Body of pancreas (tissue), 4 donors: ENCODE data around the gene HHATL. TPM values are rescaled to one million over a fixed set of nuclear protein-coding genes. Genes with fewer than 3 reads are reported as not detected.
A peak's percentile ranks its signal among the peaks of the same experiment; 100 is the strongest.

Experiments used
- ATAC-seq: fragments of 150-250 bp; one replicate; pipeline ENCODE4 v1.9.1; 2016
- DNase-seq, 4 donors: peaks; one replicate each; pipeline ENCODE4 v3.0.0-alpha.2; 2019
- H3K27ac ChIP-seq, 4 donors: fragments of 200-600 bp; sonication (generic); 1 replicate in 3 of 4; 2 replicates in 1 of 4; pipeline versions ENCODE4 v1.5.1 to v1.6.1; 2016 to 2019; ENCODE audit warnings: mild to moderate bottlenecking in 1 of 4, mixed read lengths in 1 of 4, moderate library complexity in 1 of 4
- H3K27me3 ChIP-seq, 2 donors: fragments of 200-600 bp; sonication (generic); one replicate each; pipeline ENCODE4 v1.6.0; 2016; ENCODE audit warnings: mild to moderate bottlenecking in 1 of 2
- H3K36me3 ChIP-seq, 2 donors: fragments of 200-600 bp; sonication (generic); replicated peaks in 1 of 2; 2 replicates each; pipeline ENCODE4 v1.5.1; 2016; ENCODE audit warnings: low read depth in 2 of 2; ENCODE audit not compliant: insufficient read depth in 1 of 2
- H3K4me1 ChIP-seq: fragments of 200-600 bp; sonication (generic); one replicate; pipeline ENCODE4 v1.6.0; 2016
- H3K4me3 ChIP-seq, 2 donors: fragments of 200-600 bp; sonication (generic); 1 replicate in 1 of 2; 2 replicates in 1 of 2; pipeline ENCODE4 v1.5.1; 2016 to 2019
- H3K9me3 ChIP-seq, 3 donors: fragments of 200-600 bp; sonication (generic); 1 replicate in 2 of 3; 2 replicates in 1 of 3; pipeline ENCODE4 v1.5.1; 2016
- POLR2A ChIP-seq, 3 donors: fragments of 450-650 bp; IDR thresholded peaks; one replicate each; pipeline ENCODE4 v1.6.1; 2016; ENCODE audit warnings: antibody characterized with exemption in 3 of 3, mild to moderate bottlenecking in 2 of 3
- WGBS, 2 donors: methylation state at CpG; one replicate each; pipeline ENCODE4 v1.1.5; 2017; 5-methylcytosine and 5-hydroxymethylcytosine counted together
- intact Hi-C: fragments of 100-400 bp; cut with DNase I; formaldehyde crosslinking; loops from one replicate; pipeline ENCODE4 v1.15.1; 2023
- total RNA-seq, 2 donors: library from RNA; depleted of rRNA; stranded (reverse); fragments of >200 nt; gene quantifications; one replicate each; pipeline ENCODE4 v1.1.0, GENCODE V29; 2016
- TF ChIP-seq, protein P1 (sequence below), 7 experiments: fragments of 450-650 bp in 4 of 7; fragments of 200-600 bp in 3 of 7; sonication (generic) in 3 of 7; IDR thresholded peaks; one replicate each; pipeline ENCODE4 v1.5.1; 2016 to 2019; ENCODE audit warnings: antibody characterized with exemption in 7 of 7

The HHATL gene
- total RNA-seq, 2 donors from 2014 or later: 0.26 TPM; not detected in 1

DNA sequence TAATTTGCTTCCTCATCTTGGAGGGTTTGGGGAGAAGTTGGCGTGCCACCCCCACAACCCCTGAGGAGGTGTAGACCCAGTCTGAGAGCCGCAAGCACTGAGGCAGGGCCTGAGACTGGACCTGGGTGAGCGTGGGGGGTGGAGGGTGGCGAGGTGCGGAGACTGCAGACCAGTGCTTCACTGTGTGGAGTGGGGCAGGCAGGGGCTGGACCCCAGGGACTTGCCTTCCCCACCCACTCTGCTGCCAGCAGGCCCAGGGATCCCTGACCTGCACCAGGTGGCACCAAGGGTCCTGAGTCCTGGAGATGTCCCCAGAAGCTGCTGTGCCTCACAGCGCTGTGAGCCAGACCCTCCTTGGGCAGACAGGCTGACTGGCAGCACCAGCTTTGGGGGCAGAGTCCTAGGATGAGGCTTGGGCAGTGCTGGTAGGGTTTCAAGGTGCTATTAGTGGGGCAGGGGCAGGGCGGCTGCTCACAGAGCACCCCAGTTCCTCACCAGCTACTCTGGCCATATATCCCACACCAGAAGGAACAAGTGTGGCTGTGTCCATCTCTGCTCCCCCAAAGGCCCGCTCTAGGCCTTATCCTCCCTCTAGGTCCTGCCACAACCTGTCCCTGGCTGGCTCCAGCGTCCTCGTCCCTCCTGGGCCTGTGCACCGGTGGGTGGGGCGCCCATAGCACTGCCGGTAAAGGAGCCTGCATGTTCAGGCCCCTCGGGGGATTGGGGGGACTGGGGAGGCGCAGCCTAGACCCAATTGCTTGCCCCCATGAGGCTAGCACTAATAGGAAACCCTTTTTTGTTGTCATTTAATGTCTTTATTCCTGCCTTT lies 37.3 kb downstream of the HHATL start:
- H3K9me3 ChIP-seq: no peaks in the 10 kb centered on the region
- no peak overlapping the region for H3K27ac ChIP-seq
- DNase-seq (no peak), ATAC-seq (no peak)
- WGBS, 2 donors: 70 to 76% methylated on average over 4 to 13 of the region's 15 CpGs
- TF ChIP-seq POLR2A (IDR thresholded peaks at IDR 0.05): peak in 1 of 3 donors; percentile 10
- TF ChIP-seq, protein P1, sequence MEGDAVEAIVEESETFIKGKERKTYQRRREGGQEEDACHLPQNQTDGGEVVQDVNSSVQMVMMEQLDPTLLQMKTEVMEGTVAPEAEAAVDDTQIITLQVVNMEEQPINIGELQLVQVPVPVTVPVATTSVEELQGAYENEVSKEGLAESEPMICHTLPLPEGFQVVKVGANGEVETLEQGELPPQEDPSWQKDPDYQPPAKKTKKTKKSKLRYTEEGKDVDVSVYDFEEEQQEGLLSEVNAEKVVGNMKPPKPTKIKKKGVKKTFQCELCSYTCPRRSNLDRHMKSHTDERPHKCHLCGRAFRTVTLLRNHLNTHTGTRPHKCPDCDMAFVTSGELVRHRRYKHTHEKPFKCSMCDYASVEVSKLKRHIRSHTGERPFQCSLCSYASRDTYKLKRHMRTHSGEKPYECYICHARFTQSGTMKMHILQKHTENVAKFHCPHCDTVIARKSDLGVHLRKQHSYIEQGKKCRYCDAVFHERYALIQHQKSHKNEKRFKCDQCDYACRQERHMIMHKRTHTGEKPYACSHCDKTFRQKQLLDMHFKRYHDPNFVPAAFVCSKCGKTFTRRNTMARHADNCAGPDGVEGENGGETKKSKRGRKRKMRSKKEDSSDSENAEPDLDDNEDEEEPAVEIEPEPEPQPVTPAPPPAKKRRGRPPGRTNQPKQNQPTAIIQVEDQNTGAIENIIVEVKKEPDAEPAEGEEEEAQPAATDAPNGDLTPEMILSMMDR (IDR thresholded peaks at IDR 0.05): no peak
- intact Hi-C loops: no loop called here
- no peak overlapping the region for H3K4me3 ChIP-seq
- no peaks in the 10 kb centered on the region for H3K27me3 ChIP-seq
- no peaks in the 10 kb centered on the region for H3K36me3 ChIP-seq
- no peaks in the 10 kb centered on the region for H3K4me1 ChIP-seq

DNA sequence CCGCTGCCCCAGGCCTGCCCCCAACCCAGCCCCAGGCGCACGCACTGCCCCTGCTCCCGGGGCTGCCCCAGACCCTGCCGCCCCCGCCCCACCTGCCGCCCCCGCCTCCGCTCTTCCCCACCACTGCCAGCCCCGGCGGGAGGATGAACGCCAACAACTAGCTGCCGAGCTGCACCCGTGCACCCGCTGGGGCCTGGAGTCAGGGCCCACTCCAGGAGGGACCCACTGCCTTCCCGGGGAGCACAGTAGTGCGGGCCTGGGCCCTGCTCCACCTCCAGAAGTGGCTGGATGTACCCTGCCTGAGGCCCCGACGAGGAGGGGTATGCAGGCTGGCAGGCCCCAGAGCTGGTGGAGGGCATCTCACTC lies 38.2 kb downstream of the HHATL start:
- intact Hi-C loops: loop anchor here (5.0 kb wide), 1 partner anchor 73 kb away; no protein-coding TSS in a partner anchor
- H3K27ac ChIP-seq: no peak overlapping the region
- no peaks in the 10 kb centered on the region for H3K4me1 ChIP-seq
- H3K27me3 ChIP-seq: no peaks in the 10 kb centered on the region
- H3K9me3 ChIP-seq: no peaks in the 10 kb centered on the region
- no peak for ATAC-seq
- no peak for TF ChIP-seq POLR2A (IDR thresholded peaks at IDR 0.05)
- TF ChIP-seq, protein P1 (IDR thresholded peaks at IDR 0.05): no peak
- no peak for DNase-seq
- H3K4me3 ChIP-seq: no peak overlapping the region
- no peaks in the 10 kb centered on the region for H3K36me3 ChIP-seq
- WGBS, 2 donors: 75 to 90% methylated on average over 14 to 15 of the region's 19 CpGs

DNA sequence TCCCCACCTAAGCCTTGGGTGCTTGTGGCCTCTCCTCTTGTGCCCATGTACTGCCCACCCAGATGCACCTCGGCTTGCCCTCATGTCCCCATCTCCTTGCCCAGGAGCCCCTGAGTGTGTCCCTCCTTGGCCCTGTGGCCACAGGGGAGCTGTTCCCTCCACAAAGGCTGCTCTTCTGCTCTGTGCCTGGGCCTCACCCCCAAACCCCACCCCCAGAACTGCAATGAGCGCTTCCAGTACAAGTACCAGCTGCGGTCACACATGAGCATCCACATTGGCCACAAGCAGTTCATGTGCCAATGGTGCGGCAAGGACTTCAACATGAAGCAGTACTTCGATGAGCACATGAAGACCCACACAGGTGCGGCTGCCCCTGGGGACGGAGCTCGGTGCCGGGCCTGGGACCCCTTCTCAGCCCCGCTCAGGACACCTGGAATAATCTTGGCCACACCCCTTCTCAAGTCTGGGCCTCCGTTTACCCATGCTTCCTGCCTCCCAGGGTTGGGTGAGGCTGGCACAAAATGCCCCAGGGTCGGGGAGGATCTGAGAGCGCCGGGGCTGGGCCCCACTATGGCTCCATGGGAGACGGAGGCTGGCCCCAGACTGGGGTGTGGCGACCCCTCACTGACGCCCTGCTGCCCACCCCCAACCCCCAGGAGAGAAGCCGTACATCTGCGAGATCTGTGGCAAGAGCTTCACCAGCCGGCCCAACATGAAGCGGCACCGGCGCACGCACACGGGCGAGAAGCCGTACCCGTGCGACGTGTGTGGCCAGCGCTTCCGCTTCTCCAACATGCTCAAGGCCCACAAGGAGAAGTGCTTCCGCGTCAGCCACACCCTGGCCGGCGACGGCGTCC lies 38.8 kb downstream of the HHATL start:
- Histone ChIP-seq H3K27ac (no peak overlapping the region), H3K4me3 (no peak overlapping the region), H3K4me1 (no peaks in the 10 kb centered on the region), H3K36me3 (no peaks in the 10 kb centered on the region), H3K27me3 (no peaks in the 10 kb centered on the region), H3K9me3 (no peaks in the 10 kb centered on the region)
- TF ChIP-seq POLR2A (IDR thresholded peaks at IDR 0.05): no peak
- TF ChIP-seq, protein P1 (IDR thresholded peaks at IDR 0.05): no peak
- intact Hi-C loops: loop anchor here (5.0 kb wide), 1 partner anchor 73 kb away; no protein-coding TSS in a partner anchor
- ATAC-seq (no peak), DNase-seq (no peak)
- WGBS, 2 donors: 84 to 85% methylated on average over 24 to 38 of the region's 38 CpGs

DNA sequence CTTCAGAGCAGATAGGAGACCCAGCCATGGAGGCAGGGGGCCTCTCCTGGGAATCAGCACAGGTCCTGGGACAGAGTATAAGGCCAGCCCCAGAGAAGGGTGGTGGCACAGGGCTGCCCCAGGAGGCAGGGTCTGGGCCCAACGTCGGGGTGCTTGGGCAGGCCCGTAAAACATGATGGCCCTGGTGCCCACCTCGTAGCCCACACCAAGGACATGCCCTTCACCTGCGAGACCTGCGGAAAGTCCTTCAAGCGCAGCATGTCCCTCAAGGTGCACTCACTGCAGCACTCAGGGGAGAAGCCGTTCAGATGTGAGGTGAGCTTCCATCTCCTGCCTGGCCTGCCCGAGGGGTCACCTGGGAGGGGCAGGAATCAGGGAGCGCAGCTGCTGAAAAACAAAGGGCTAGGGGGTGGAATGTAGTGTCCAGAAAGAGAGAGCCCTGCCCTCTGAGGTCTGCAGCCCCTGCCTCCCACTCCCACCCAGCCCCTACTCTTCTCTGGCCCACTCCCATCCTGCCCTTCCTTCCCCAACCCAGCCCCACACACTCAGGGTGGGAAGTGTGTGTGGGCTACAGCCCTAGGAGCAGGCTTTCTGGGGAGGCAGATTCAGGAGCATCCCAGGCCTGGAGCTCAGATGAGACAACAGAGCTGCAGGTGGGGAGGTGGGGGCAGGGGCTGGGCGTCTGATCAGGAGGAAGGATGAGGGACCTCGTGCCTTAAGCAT lies 39.6 kb downstream of the HHATL start:
- Histone ChIP-seq H3K4me1 (no peaks in the 10 kb centered on the region), H3K4me3 (no peak overlapping the region), H3K27me3 (no peaks in the 10 kb centered on the region), H3K27ac (no peak overlapping the region), H3K36me3 (peaks cover 0 to 3% of the 10 kb centered on the region in 2 donors), H3K9me3 (no peaks in the 10 kb centered on the region)
- no peak for DNase-seq
- no peak for ATAC-seq
- TF ChIP-seq, protein P1 (IDR thresholded peaks at IDR 0.05): no peak
- TF ChIP-seq POLR2A (IDR thresholded peaks at IDR 0.05): no peak
- 57 to 74% methylated on average over 6 to 12 of the region's 12 CpGs for WGBS, 2 donors
- intact Hi-C loops: loop anchor here (5.0 kb wide), 1 partner anchor 74 kb away; no protein-coding TSS in a partner anchor
